ENCODE measurements around the gene BCL7A. TPM values are rescaled to one million over a fixed set of nuclear protein-coding genes. Genes with fewer than 3 reads are reported as not detected.

Gene BCL7A
- total and polyA plus RNA-seq, 9 of the 15 experiments (the other 6 are each of a cell fraction or from before 2014, with no cell fraction given): 0.25 to 21.9 (median 14.9) TPM

GRCh38 chr12:122088179-122088810 is 66.6 kb downstream of the BCL7A start:
- Histone ChIP-seq H3K4me1 (replicated peaks in 1 of 2; ENCODE audit: control insufficient read depth in 2 of 2, insufficient read depth in 2 of 2, low read length in 2 of 2) (peaks cover 40 to 78% of the 10 kb centered on the region in 2 experiments; a peak in 4 of 5 replicates), H3K79me2 (ENCODE audit: control insufficient read depth, insufficient read depth, low read length) (peaks cover 100% of the 10 kb centered on the region), H3K9me3 (replicated peaks; ENCODE audit: control insufficient read depth, insufficient read depth, low read depth, low read length) (no peaks in the 10 kb centered on the region), H3K27ac (ENCODE audit: extremely low read depth, low read depth, low read length) (peak overlapping the region; percentile 19; the same call in 2 of the 3 replicates), H3K4me2 (ENCODE audit: insufficient read depth, low read length) (0 out of 2 replicates have a peak overlapping the region, but pooled peaks have one; percentile 17), H4K20me1 (replicated peaks; ENCODE audit: control insufficient read depth, insufficient read depth, low read length) (peaks cover 9% of the 10 kb centered on the region; the same call in 1 of the 2 replicates), H2AFZ (ENCODE audit: low read depth, low read length) (no peak overlapping the region), H3K36me3 (ENCODE audit: control insufficient read depth, insufficient read depth, low read length) (peaks cover 91% of the 10 kb centered on the region), H3K9ac (ENCODE audit: insufficient read depth in 1 of 2, low read depth in 2 of 2, low read length in 2 of 2) (peak overlapping the region in 1 of 2 experiments; percentile 76; a peak in 2 of 4 replicates), H3K4me3 (no peak overlapping the region), H3K9me1 (ENCODE audit: control insufficient read depth, insufficient read depth, low read length) (peaks cover 3% of the 10 kb centered on the region), H3K27me3 (ENCODE audit: control insufficient read depth in 2 of 2, insufficient read depth in 2 of 2, low read length in 2 of 2) (no peaks in the 10 kb centered on the region)
- intact Hi-C loops (cut with micrococcal nuclease) (no loop called here), in situ Hi-C loops (cut with MboI) (no loop called here)
- DNase-seq (ENCODE audit: extremely low read depth in 1 of 4, low spot score in 3 of 4) (no peak), FAIRE-seq (no peak), ATAC-seq (peak; percentile 5)
- WGBS (ENCODE audit: insufficient coverage, low coverage, missing lambda C conversion rate): 73% methylated on average over 9 of the region's 9 CpGs
- no peak for TF ChIP-seq ZNF780A (CRISPR knock-in tag; IDR thresholded peaks at IDR 0.05)
- no peak for TF ChIP-seq TRIM24 (IDR thresholded peaks at IDR 0.05)
- no peak for TF ChIP-seq FUS (optimal IDR thresholded peaks at IDR 0.05; ENCODE audit: low read depth, low read length)
- no peak for TF ChIP-seq HDAC3 (IDR thresholded peaks at IDR 0.05; ENCODE audit: borderline replicate concordance, partially characterized antibody)
- no peak for TF ChIP-seq ELF4 (CRISPR knock-in tag; IDR thresholded peaks at IDR 0.05)
- TF ChIP-seq, protein P1, sequence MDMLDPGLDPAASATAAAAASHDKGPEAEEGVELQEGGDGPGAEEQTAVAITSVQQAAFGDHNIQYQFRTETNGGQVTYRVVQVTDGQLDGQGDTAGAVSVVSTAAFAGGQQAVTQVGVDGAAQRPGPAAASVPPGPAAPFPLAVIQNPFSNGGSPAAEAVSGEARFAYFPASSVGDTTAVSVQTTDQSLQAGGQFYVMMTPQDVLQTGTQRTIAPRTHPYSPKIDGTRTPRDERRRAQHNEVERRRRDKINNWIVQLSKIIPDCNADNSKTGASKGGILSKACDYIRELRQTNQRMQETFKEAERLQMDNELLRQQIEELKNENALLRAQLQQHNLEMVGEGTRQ (CRISPR knock-in tag; IDR thresholded peaks at IDR 0.05): no peak
- TF ChIP-seq FOXA1 (IDR thresholded peaks at IDR 0.05; ENCODE audit: borderline replicate concordance): no peak
- no peak for TF ChIP-seq BRD4 (IDR thresholded peaks at IDR 0.05)
- BruUV-seq (replicated peaks): no TSS peak
- ChIA-PET CTCF (ENCODE audit: low intra/inter-chr PET ratio) (no interaction called here), POLR2A (interaction anchor here (0.8 to 6.8 kb wide), 10 partner anchors 8 to 30 kb away, joined by 3 to 75 read pairs (median 4); partner anchors contain the start of gene MLXIP)
